H1 (cell line): ENCODE data around the gene CIDEA. TPM values are rescaled to one million over a fixed set of nuclear protein-coding genes. Genes with fewer than 3 reads are reported as not detected.

ENCODE experiments used
- CBX8 ChIP-seq: fragments of 300-800, 300-1000 bp; sonication (generic); IDR thresholded peaks from 2 replicates; pipeline ENCODE4 v1.7.1; 2016; ENCODE audit warnings: low read depth, low read length, borderline replicate concordance
- MAFK ChIP-seq: IDR thresholded peaks from 2 replicates; pipeline ENCODE4 v1.6.1; 2012; ENCODE audit warnings: low read depth, mild to moderate bottlenecking, improper control_type of control experiment, low read length
- RXRA ChIP-seq: IDR thresholded peaks from 2 replicates; pipeline ENCODE4 v1.6.1; 2011; ENCODE audit warnings: low read depth, mild to moderate bottlenecking, low read length, moderate library complexity; ENCODE audit not compliant: insufficient read depth
- SAP30 ChIP-seq: fragments of 300-600 bp; sonication (generic); IDR thresholded peaks from 2 replicates; pipeline ENCODE4 v1.7.1; 2012; ENCODE audit warnings: low read length, moderate library complexity, mild to moderate bottlenecking, inconsistent platforms; ENCODE audit not compliant: insufficient read depth, insufficient replicate concordance
- TBP ChIP-seq: IDR thresholded peaks from 2 replicates; pipeline ENCODE4 v1.6.1; 2011; ENCODE audit warnings: low read depth, low read length, improper control_type of control experiment
- polyA plus RNA-seq, 7 experiments: library from polyadenylated mRNA; depleted of rRNA in 3 of 7; stranded (reverse) in 5 of 7; unstranded in 2 of 7; fragments of >200 nt in 5 of 7; fragments of 200-250 nt in 2 of 7; gene quantifications; 1 replicate in 5 of 7; 2 replicates in 1 of 7; 4 replicates in 1 of 7; pipeline versions ENCODE4 v1.2.1 to v1.2.3, GENCODE V29; 2011 to 2013; ENCODE audit warnings: missing spikeins in 2 of 7, mixed read lengths in 2 of 7
- total RNA-seq: library from RNA; stranded (reverse); fragmentation: NEBNext Ultra II Directional; extraction: Animal tissue kit (Norgen Biotek cat#: 25700); gene quantifications from 2 replicates; pipeline ENCODE4 v1.2.1, GENCODE V29; 2021
- TF ChIP-seq, protein P1 (sequence below): IDR thresholded peaks from 2 replicates; pipeline ENCODE4 v1.6.1; 2012; ENCODE audit warnings: inconsistent platforms

CIDEA gene
- total and polyA plus RNA-seq, 2 of the 8 experiments (the other 6 are each of a cell fraction or from before 2014, with no cell fraction given): not detected

DNA sequence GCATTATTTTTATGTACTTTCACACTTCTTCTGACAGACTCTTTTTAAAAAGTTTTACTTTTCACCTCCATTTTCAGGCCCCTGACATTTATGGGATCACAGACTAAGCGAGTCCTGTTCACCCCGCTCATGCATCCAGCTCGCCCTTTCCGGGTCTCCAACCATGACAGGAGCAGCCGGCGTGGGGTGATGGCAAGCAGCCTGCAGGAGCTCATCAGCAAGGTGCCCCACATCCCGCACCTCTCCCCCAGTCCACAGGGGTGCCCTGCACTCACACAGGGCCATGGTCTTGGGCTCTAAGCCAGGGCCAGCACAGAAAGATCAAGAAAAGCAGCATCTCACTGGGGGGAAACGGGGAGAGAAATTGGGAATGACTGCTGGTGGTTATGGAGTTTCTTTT lies 8.6 kb downstream of the CIDEA start (continued):
- TF ChIP-seq, protein P1, sequence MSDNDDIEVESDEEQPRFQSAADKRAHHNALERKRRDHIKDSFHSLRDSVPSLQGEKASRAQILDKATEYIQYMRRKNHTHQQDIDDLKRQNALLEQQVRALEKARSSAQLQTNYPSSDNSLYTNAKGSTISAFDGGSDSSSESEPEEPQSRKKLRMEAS: no peak
- TF ChIP-seq CBX8 (no peak), SAP30 (no peak), TBP (no peak), RXRA (no peak), MAFK (no peak)
- TF ChIP-seq, all 59 proteins: peak for 0
